Caco-2 (cell line): ENCODE results near the gene PLD3. TPM values are rescaled to one million over a fixed set of nuclear protein-coding genes. Genes with fewer than 3 reads are reported as not detected.

Source experiments
- BruUV-seq: library from RNA; stranded (reverse); fragments of 400-500 nt; replicated peaks from 2 replicates; lab custom pipeline; 2021; lab: Mats Ljungman, UMichigan
- CTCF ChIA-PET: fragments of 300-600 bp; sonication (Branson Sonifier 250); formaldehyde crosslinking; loops from one replicate; lab custom pipeline; 2022; ENCODE audit warnings: antibody characterized with exemption; lab: Charles Lee
- POLR2A ChIA-PET: fragments of 300-600 bp; sonication (Branson Sonifier 250); formaldehyde crosslinking; loops from one replicate; lab custom pipeline; 2022; ENCODE audit warnings: antibody characterized with exemption; lab: Charles Lee
- DNase-seq, 2 experiments: peaks; one replicate each; pipeline versions ENCODE4 v3.0.0 to v3.0.0-alpha.2; 2020 to 2022
- H3K27me3 ChIP-seq: replicated peaks from 2 replicates; pipeline ENCODE4 v1.6.0; 2011; ENCODE audit warnings: low read length; ENCODE audit not compliant: control insufficient read depth, insufficient read depth
- H3K36me3 ChIP-seq: 2 replicates; pipeline ENCODE4 v1.5.1; 2011; ENCODE audit warnings: low read length; ENCODE audit not compliant: control insufficient read depth, insufficient read depth
- H3K4me1 ChIP-seq: fragments of 250-450 bp; sonication (Bioruptor Pico); 2 replicates; pipeline ENCODE4 v1.5.1; 2020; ENCODE audit warnings: mild to moderate bottlenecking
- H3K4me3 ChIP-seq: 2 replicates; pipeline ENCODE4 v1.5.1; 2011; ENCODE audit warnings: low read depth, mild to moderate bottlenecking, control low read depth, low read length
- H3K9me3 ChIP-seq: fragments of 250-450 bp; sonication (Bioruptor Pico); 2 replicates; pipeline ENCODE4 v1.5.1; 2020; ENCODE audit warnings: mild to moderate bottlenecking, moderate library complexity
- H3K27ac Mint-ChIP-seq: one replicate; pipeline ENCODE4 v1.8.0; 2022; ENCODE audit warnings: mixed read lengths; ENCODE audit not compliant: unreplicated experiment
- H3K27me3 Mint-ChIP-seq: one replicate; pipeline ENCODE4 v1.8.0; 2022; ENCODE audit warnings: mixed read lengths; ENCODE audit not compliant: insufficient read depth, unreplicated experiment
- H3K36me3 Mint-ChIP-seq: one replicate; pipeline ENCODE4 v1.8.0; 2022; ENCODE audit warnings: mild to moderate bottlenecking, mixed read lengths; ENCODE audit not compliant: insufficient read depth, unreplicated experiment
- H3K4me1 Mint-ChIP-seq: one replicate; pipeline ENCODE4 v1.8.0; 2022; ENCODE audit warnings: low read depth, mixed read lengths; ENCODE audit not compliant: unreplicated experiment
- H3K4me3 Mint-ChIP-seq: one replicate; pipeline ENCODE4 v1.8.0; 2022; ENCODE audit warnings: mild to moderate bottlenecking, moderate library complexity, mixed read lengths; ENCODE audit not compliant: unreplicated experiment
- H3K9me3 Mint-ChIP-seq: one replicate; pipeline ENCODE4 v1.8.0; 2022; ENCODE audit warnings: mixed read lengths; ENCODE audit not compliant: unreplicated experiment
- CTCF ChIP-seq, 2 experiments: fragments of 200-600 bp in 1 of 2; IDR thresholded peaks; 1 replicate in 1 of 2; 2 replicates in 1 of 2; pipeline versions ENCODE4 v1.5.1 to v1.8.0; 2011 to 2022; ENCODE audit warnings: antibody characterized with exemption in 1 of 2, control low read depth in 1 of 2, inconsistent platforms in 1 of 2, low read depth in 1 of 2, low read length in 1 of 2, mild to moderate bottlenecking in 1 of 2, moderate library complexity in 1 of 2; ENCODE audit not compliant: insufficient read depth in 1 of 2, severe bottlenecking in 1 of 2, unreplicated experiment in 1 of 2
- intact Hi-C: fragments of 100-400 bp; cut with micrococcal nuclease; formaldehyde crosslinking; loops from one replicate; pipeline ENCODE4 v1.10.0; 2022; ENCODE audit not compliant: unreplicated experiment
- total RNA-seq: library from RNA; stranded (reverse); gene quantifications from 2 replicates; pipeline ENCODE4 v1.2.3, GENCODE V29; 2022

PLD3 gene
- total RNA-seq, 1 experiment from 2014 or later: 114 TPM

- H3K4me1 Mint-ChIP-seq: peaks cover 19% of the 10 kb centered on the region
- no peaks in the 10 kb centered on the region for H3K9me3 Mint-ChIP-seq
- Histone ChIP-seq H3K4me1 (peaks cover 15% of the 10 kb centered on the region), H3K4me3 (no peak overlapping the region), H3K9me3 (no peaks in the 10 kb centered on the region), H3K27me3 (no peaks in the 10 kb centered on the region), H3K36me3 (no peaks in the 10 kb centered on the region)
- no TSS peak for BruUV-seq
- intact Hi-C loops: no loop called here
- H3K36me3 Mint-ChIP-seq: no peaks in the 10 kb centered on the region
- no peak overlapping the region for H3K27ac Mint-ChIP-seq
- CTCF ChIA-PET: interaction anchor here (1.6 kb wide), 1 partner anchor 25 kb away, joined by 4 read pairs; no protein-coding TSS in a partner anchor
- DNase-seq: no peak
- no peaks in the 10 kb centered on the region for H3K27me3 Mint-ChIP-seq
- no peak overlapping the region for H3K4me3 Mint-ChIP-seq
- POLR2A ChIA-PET: no interaction called here
- TF ChIP-seq CTCF (IDR thresholded peaks at IDR 0.05; ENCODE audit: insufficient read depth in 1 of 2, low read depth in 1 of 2, low read length in 1 of 2, severe bottlenecking in 1 of 2, unreplicated experiment in 1 of 2): no peak
Observed at GRCh38 chr19:40395956-40396355, 47.5 kb downstream of the PLD3 start.

GRCh38 chr19:40396886-40397567 lies 48.5 kb downstream of the PLD3 start:
- no peak for TF ChIP-seq CTCF (IDR thresholded peaks at IDR 0.05; ENCODE audit: insufficient read depth in 1 of 2, low read depth in 1 of 2, low read length in 1 of 2, severe bottlenecking in 1 of 2, unreplicated experiment in 1 of 2)
- BruUV-seq: no TSS peak
- Histone ChIP-seq H3K9me3 (no peaks in the 10 kb centered on the region), H3K4me1 (peaks cover 15% of the 10 kb centered on the region), H3K36me3 (no peaks in the 10 kb centered on the region), H3K4me3 (no peak overlapping the region), H3K27me3 (no peaks in the 10 kb centered on the region)
- no peaks in the 10 kb centered on the region for H3K9me3 Mint-ChIP-seq
- H3K36me3 Mint-ChIP-seq: no peaks in the 10 kb centered on the region
- no peaks in the 10 kb centered on the region for H3K27me3 Mint-ChIP-seq
- H3K4me3 Mint-ChIP-seq: no peak overlapping the region
- no peak overlapping the region for H3K27ac Mint-ChIP-seq
- CTCF ChIA-PET: interaction anchor here (0.7 to 1.6 kb wide), 2 partner anchors 11 to 24 kb away, joined by 3 to 4 read pairs; no protein-coding TSS in a partner anchor
- no peak for DNase-seq
- POLR2A ChIA-PET: no interaction called here
- intact Hi-C loops: no loop called here
- H3K4me1 Mint-ChIP-seq: peaks cover 19% of the 10 kb centered on the region

GRCh38 chr19:40397568-40397906 lies 49.0 kb downstream of the PLD3 start:
- TF ChIP-seq CTCF (IDR thresholded peaks at IDR 0.05; ENCODE audit: insufficient read depth in 1 of 2, low read depth in 1 of 2, low read length in 1 of 2, severe bottlenecking in 1 of 2, unreplicated experiment in 1 of 2): no peak
- Mint-ChIP-seq H3K9me3 (no peaks in the 10 kb centered on the region), H3K4me3 (no peak overlapping the region), H3K4me1 (peaks cover 14% of the 10 kb centered on the region), H3K27ac (no peak overlapping the region), H3K27me3 (no peaks in the 10 kb centered on the region), H3K36me3 (no peaks in the 10 kb centered on the region)
- Histone ChIP-seq H3K36me3 (no peaks in the 10 kb centered on the region), H3K4me1 (peaks cover 13% of the 10 kb centered on the region), H3K4me3 (no peak overlapping the region), H3K27me3 (no peaks in the 10 kb centered on the region), H3K9me3 (no peaks in the 10 kb centered on the region)
- intact Hi-C loops: no loop called here
- no TSS peak for BruUV-seq
- ChIA-PET POLR2A (no interaction called here), CTCF (no interaction called here)
- no peak for DNase-seq
